Fibroblast of pulmonary artery (primary cell): ENCODE data around the gene SELENBP1.

Experiments used
- DNase-seq: peaks from one replicate; pipeline ENCODE4 v3.0.0-alpha.2; 2010; ENCODE audit warnings: low read depth
- H3K4me3 ChIP-seq: replicated peaks from 2 replicates; pipeline ENCODE4 v1.5.1; 2011; ENCODE audit warnings: low read depth, mild to moderate bottlenecking, control low read depth, low read length, moderate library complexity
- CTCF ChIP-seq: IDR thresholded peaks from 2 replicates; pipeline ENCODE4 v1.5.1; 2011; ENCODE audit warnings: mild to moderate bottlenecking, control low read depth, low read length, inconsistent platforms; ENCODE audit errors: missing control alignments

SELENBP1 gene

GRCh38 chr1:151372058-151372934 is at the start of gene SELENBP1:
Gene SELENBP1 (minus strand): TSS chr1:151372705. CDS start chr1:151372641, 64 bp downstream.
- TF ChIP-seq CTCF, result no peak
- peak within 1 kb of the TSS; percentile 61 for H3K4me3 ChIP-seq
- DNase-seq, result peak; percentile 82

- TF ChIP-seq CTCF, result no peak
- H3K4me3 ChIP-seq, result no peak overlapping the region
- no peak for DNase-seq
These were observed 47.3 kb upstream of the SELENBP1 start for GRCh38 chr1:151419819-151420218.

GRCh38 chr1:151418081-151418480 is 45.6 kb upstream of the SELENBP1 start:
- no peak for DNase-seq
- TF ChIP-seq CTCF, result no peak
- H3K4me3 ChIP-seq, result no peak overlapping the region

GRCh38 chr1:151416231-151416630 is 43.7 kb upstream of the SELENBP1 start:
- peak; percentile 72 for DNase-seq
- no peak overlapping the region for H3K4me3 ChIP-seq
- no peak for TF ChIP-seq CTCF

GRCh38 chr1:151411884-151412283 is 39.4 kb upstream of the SELENBP1 start:
- TF ChIP-seq CTCF, result no peak
- H3K4me3 ChIP-seq, result no peak overlapping the region
- no peak for DNase-seq

GRCh38 chr1:151408891-151409290 is 36.4 kb upstream of the SELENBP1 start:
- TF ChIP-seq CTCF, result no peak
- DNase-seq, result no peak
- H3K4me3 ChIP-seq, result no peak overlapping the region

GRCh38 chr1:151407304-151407703 is 34.8 kb upstream of the SELENBP1 start:
- TF ChIP-seq CTCF, result no peak
- no peak overlapping the region for H3K4me3 ChIP-seq
- no peak for DNase-seq
